Neural cell (in vitro differentiated cells): ENCODE data around the gene ZBTB5. TPM values are rescaled to one million over a fixed set of nuclear protein-coding genes. Genes with fewer than 3 reads are reported as not detected.

Source experiments
- H2AFZ ChIP-seq: fragments of 200-600, 300-800 bp; sonication (generic), shearing (Covaris generic); 2 replicates; pipeline ENCODE4 v1.6.0; 2014; ENCODE audit warnings: low read depth, mild to moderate bottlenecking, antibody characterized with exemption, low read length, moderate library complexity
- H3F3A ChIP-seq: fragments of 200-600 bp; shearing (Covaris generic); 2 replicates; pipeline ENCODE4 v1.6.1; 2016; ENCODE audit warnings: mild to moderate bottlenecking, moderate library complexity, mixed read lengths, antibody characterized with exemption, low read length; ENCODE audit not compliant: insufficient read depth, poor library complexity, severe bottlenecking
- H3K27ac ChIP-seq: fragments of 200-600, 300-800 bp; sonication (generic), shearing (Covaris generic); 2 replicates; pipeline ENCODE4 v1.5.1; 2014; ENCODE audit warnings: mild to moderate bottlenecking, low read length, moderate library complexity
- H3K27me3 ChIP-seq: fragments of 300-800, 200-600 bp; sonication (generic), shearing (Covaris generic); 2 replicates; pipeline ENCODE4 v1.6.0; 2014; ENCODE audit warnings: mild to moderate bottlenecking, low read depth, low read length, moderate library complexity; ENCODE audit not compliant: insufficient read depth
- H3K36me3 ChIP-seq: fragments of 300-800, 200-600 bp; sonication (generic), shearing (Covaris generic); 2 replicates; pipeline ENCODE4 v1.5.1; 2014; ENCODE audit warnings: mild to moderate bottlenecking, antibody characterized with exemption, low read length, moderate library complexity; ENCODE audit not compliant: insufficient read depth
- H3K4me2 ChIP-seq: fragments of 300-800, 200-600 bp; sonication (generic), shearing (Covaris generic); 2 replicates; pipeline ENCODE4 v1.6.0; 2014; ENCODE audit warnings: mild to moderate bottlenecking, low read length
- H3K4me3 ChIP-seq: fragments of 300-800, 200-600 bp; sonication (generic), shearing (Covaris generic); 2 replicates; pipeline ENCODE4 v1.5.1; 2014; ENCODE audit warnings: mild to moderate bottlenecking, low read length, moderate library complexity
- H3K79me2 ChIP-seq: fragments of 200-600 bp; shearing (Covaris generic); replicated peaks from 2 replicates; pipeline ENCODE4 v1.6.0; 2014; ENCODE audit warnings: mild to moderate bottlenecking, low read length, moderate library complexity; ENCODE audit not compliant: insufficient read depth
- H3K9ac ChIP-seq: fragments of 300-800, 200-600 bp; sonication (generic), shearing (Covaris generic); 2 replicates; pipeline ENCODE4 v1.6.1; 2016; ENCODE audit warnings: mild to moderate bottlenecking, low read length, mixed read lengths
- H3K9me2 ChIP-seq: fragments of 200-600 bp; shearing (Covaris generic); 2 replicates; pipeline ENCODE4 v1.6.1; 2016; ENCODE audit warnings: mild to moderate bottlenecking, low read length, mixed read lengths; ENCODE audit not compliant: insufficient read depth
- H3K9me3 ChIP-seq: fragments of 200-600, 300-800 bp; sonication (generic), shearing (Covaris generic); 2 replicates; pipeline ENCODE4 v1.6.1; 2016; ENCODE audit warnings: mild to moderate bottlenecking, mixed run types, low read length, moderate library complexity, mixed read lengths
- H4K20me1 ChIP-seq: fragments of 200-600 bp; shearing (Covaris generic); 2 replicates; pipeline ENCODE4 v1.6.1; 2016; ENCODE audit warnings: mild to moderate bottlenecking, mixed run types; ENCODE audit not compliant: insufficient read depth
- EP300 ChIP-seq: fragments of 450-650 bp; conservative IDR thresholded peaks from 2 replicates; pipeline ENCODE4 v1.6.1; 2014; ENCODE audit warnings: antibody characterized with exemption, mild to moderate bottlenecking, moderate library complexity; ENCODE audit not compliant: poor library complexity, severe bottlenecking
- EZH2 ChIP-seq: fragments of 200-600, 300-800 bp; shearing (Covaris generic), sonication (generic); IDR thresholded peaks from 2 replicates; pipeline ENCODE4 v1.6.1; 2014; ENCODE audit warnings: antibody characterized with exemption, low read length, borderline replicate concordance, mild to moderate bottlenecking; ENCODE audit not compliant: insufficient read depth, poor library complexity, severe bottlenecking
- MXI1 ChIP-seq: fragments of 450-650 bp; conservative IDR thresholded peaks from 2 replicates; pipeline ENCODE4 v1.6.1; 2014; ENCODE audit warnings: antibody characterized with exemption, mild to moderate bottlenecking; ENCODE audit not compliant: poor library complexity, severe bottlenecking
- POLR2AphosphoS5 ChIP-seq: IDR thresholded peaks from 2 replicates; pipeline ENCODE4 v1.6.1; 2012
- RAD21 ChIP-seq: fragments of 450-650 bp; conservative IDR thresholded peaks from 2 replicates; pipeline ENCODE4 v1.6.1; 2014; ENCODE audit warnings: antibody characterized with exemption, mild to moderate bottlenecking, moderate library complexity
- REST ChIP-seq: IDR thresholded peaks from 2 replicates; pipeline ENCODE4 v1.6.1; 2012; ENCODE audit warnings: borderline replicate concordance
- SMC3 ChIP-seq: fragments of 450-650 bp; conservative IDR thresholded peaks from 2 replicates; pipeline ENCODE4 v1.6.1; 2014; ENCODE audit warnings: antibody characterized with exemption, mild to moderate bottlenecking, moderate library complexity; ENCODE audit not compliant: poor library complexity
- TAF1 ChIP-seq: IDR thresholded peaks from 2 replicates; pipeline ENCODE4 v1.6.1; 2012; ENCODE audit warnings: low read depth
- polyA plus RNA-seq: library from polyadenylated mRNA; depleted of rRNA; stranded (reverse); fragments of >200 nt; gene quantifications from 2 replicates; pipeline ENCODE4 v1.2.3, GENCODE V29; 2014
- TF ChIP-seq, protein P1 (sequence below): fragments of 450-650 bp; IDR thresholded peaks from 2 replicates; pipeline ENCODE4 v1.5.1; 2014; ENCODE audit warnings: antibody characterized with exemption, mild to moderate bottlenecking, moderate library complexity; ENCODE audit not compliant: poor library complexity, severe bottlenecking

The ZBTB5 gene
- polyA plus RNA-seq, 1 donor from 2014 or later: 21.0 TPM

- TF ChIP-seq REST: no peak
These were observed 1.2 kb downstream of the ZBTB5 start (continued) for GRCh38 chr9:37464006-37464405.

GRCh38 chr9:37456817-37457216, 8.4 kb downstream of the ZBTB5 start:
- no peak overlapping the region for H3K4me2 ChIP-seq
- H4K20me1 ChIP-seq: no peaks in the 10 kb centered on the region
- no peak overlapping the region for H3K9ac ChIP-seq
- no peaks in the 10 kb centered on the region for H3F3A ChIP-seq
- no peak overlapping the region for H3K27ac ChIP-seq
- no peaks in the 10 kb centered on the region for H3K9me3 ChIP-seq
- TF ChIP-seq RAD21 (no peak), MXI1 (no peak), SMC3 (no peak), EP300 (no peak), POLR2AphosphoS5 (no peak), REST (no peak), EZH2 (no peak), TAF1 (no peak)
- TF ChIP-seq, protein P1, sequence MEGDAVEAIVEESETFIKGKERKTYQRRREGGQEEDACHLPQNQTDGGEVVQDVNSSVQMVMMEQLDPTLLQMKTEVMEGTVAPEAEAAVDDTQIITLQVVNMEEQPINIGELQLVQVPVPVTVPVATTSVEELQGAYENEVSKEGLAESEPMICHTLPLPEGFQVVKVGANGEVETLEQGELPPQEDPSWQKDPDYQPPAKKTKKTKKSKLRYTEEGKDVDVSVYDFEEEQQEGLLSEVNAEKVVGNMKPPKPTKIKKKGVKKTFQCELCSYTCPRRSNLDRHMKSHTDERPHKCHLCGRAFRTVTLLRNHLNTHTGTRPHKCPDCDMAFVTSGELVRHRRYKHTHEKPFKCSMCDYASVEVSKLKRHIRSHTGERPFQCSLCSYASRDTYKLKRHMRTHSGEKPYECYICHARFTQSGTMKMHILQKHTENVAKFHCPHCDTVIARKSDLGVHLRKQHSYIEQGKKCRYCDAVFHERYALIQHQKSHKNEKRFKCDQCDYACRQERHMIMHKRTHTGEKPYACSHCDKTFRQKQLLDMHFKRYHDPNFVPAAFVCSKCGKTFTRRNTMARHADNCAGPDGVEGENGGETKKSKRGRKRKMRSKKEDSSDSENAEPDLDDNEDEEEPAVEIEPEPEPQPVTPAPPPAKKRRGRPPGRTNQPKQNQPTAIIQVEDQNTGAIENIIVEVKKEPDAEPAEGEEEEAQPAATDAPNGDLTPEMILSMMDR: no peak
- H3K79me2 ChIP-seq: peaks cover 52% of the 10 kb centered on the region
- no peaks in the 10 kb centered on the region for H3K36me3 ChIP-seq
- H3K27me3 ChIP-seq: no peaks in the 10 kb centered on the region
- H3K9me2 ChIP-seq: no peaks in the 10 kb centered on the region
- H2AFZ ChIP-seq: no peak overlapping the region
- no peak overlapping the region for H3K4me3 ChIP-seq
